ENCODE data around the gene ADAT2. TPM values are rescaled to one million over a fixed set of nuclear protein-coding genes. Genes with fewer than 3 reads are reported as not detected.

ADAT2 gene
- polyA plus RNA-seq, 1 of the 3 experiments (the other 2 are of a cell fraction), result 5.4 TPM

GRCh38 chr6:143432588-143432987 lies 17.9 kb downstream of the ADAT2 start:
- no peak overlapping the region for H2AFZ ChIP-seq (ENCODE audit: low read depth)
- H3K4me2 ChIP-seq, result no peak overlapping the region
- no peaks in the 10 kb centered on the region for H4K20me1 ChIP-seq (ENCODE audit: insufficient read depth)
- POLR2A ChIA-PET, result no interaction called here
- no peak overlapping the region for H3K9ac ChIP-seq
- no peaks in the 10 kb centered on the region for H3K79me2 ChIP-seq (ENCODE audit: insufficient read depth)
- no peaks in the 10 kb centered on the region for H3K4me1 ChIP-seq (ENCODE audit: control insufficient read depth in 1 of 2, insufficient read depth in 2 of 2, low read depth in 1 of 2, low read length in 1 of 2)
- DNase-seq, result no peak
- H3K9me3 ChIP-seq, result no peaks in the 10 kb centered on the region
- H3F3A ChIP-seq (replicated peaks; ENCODE audit: insufficient read depth), result no peaks in the 10 kb centered on the region
- CTCF ChIA-PET, result interaction anchor here (1.0 to 1.7 kb wide), 3 partner anchors 16 to 740 kb away, joined by 3 to 6 read pairs (median 4); no protein-coding TSS in a partner anchor
- no peak for TF ChIP-seq ZBTB33 (IDR thresholded peaks at IDR 0.05; ENCODE audit: borderline replicate concordance, low read depth)
- no peaks in the 10 kb centered on the region for H3K27me3 ChIP-seq (ENCODE audit: insufficient read depth)
- no peak overlapping the region for H3K27ac ChIP-seq (ENCODE audit: low read depth in 2 of 2, low read length in 1 of 2)
- no peaks in the 10 kb centered on the region for H3K9me2 ChIP-seq
- WGBS (ENCODE audit: low lambda C conversion rate), result 96% methylated on average over 4 of the region's 4 CpGs
- H3K4me3 ChIP-seq (ENCODE audit: low read depth in 2 of 2, low read length in 1 of 2), result no peak overlapping the region
- H3K36me3 ChIP-seq (replicated peaks in 1 of 2; ENCODE audit: control insufficient read depth in 1 of 2, insufficient read depth in 2 of 2, low read length in 1 of 2), result peaks cover 5 to 41% of the 10 kb centered on the region in 2 experiments

- DNase-seq, result no peak
- H3K4me1 ChIP-seq (ENCODE audit: control insufficient read depth in 1 of 2, insufficient read depth in 2 of 2, low read depth in 1 of 2, low read length in 1 of 2), result no peaks in the 10 kb centered on the region
Observed at GRCh38 chr6:143431226-143431625, 19.3 kb downstream of the ADAT2 start.

More at GRCh38 chr6:143431226-143431625, 19.3 kb downstream of the ADAT2 start:
- H3K36me3 ChIP-seq (replicated peaks in 1 of 2; ENCODE audit: control insufficient read depth in 1 of 2, insufficient read depth in 2 of 2, low read length in 1 of 2), result peaks cover 6 to 35% of the 10 kb centered on the region in 2 experiments
- H3K27ac ChIP-seq (ENCODE audit: low read depth in 2 of 2, low read length in 1 of 2), result no peak overlapping the region
- 89% methylated on average over 1 of the region's 1 CpG for WGBS (ENCODE audit: low lambda C conversion rate)
- no peaks in the 10 kb centered on the region for H3K9me3 ChIP-seq
- peaks cover 6% of the 10 kb centered on the region for H3F3A ChIP-seq (replicated peaks; ENCODE audit: insufficient read depth)
- CTCF ChIA-PET, result interaction anchor here (1.5 to 1.7 kb wide), 2 partner anchors 685 to 957 kb away, joined by 6 to 9 read pairs; no protein-coding TSS in a partner anchor
- H4K20me1 ChIP-seq (ENCODE audit: insufficient read depth), result no peaks in the 10 kb centered on the region
- H3K9ac ChIP-seq, result no peak overlapping the region
- H3K79me2 ChIP-seq (ENCODE audit: insufficient read depth), result no peaks in the 10 kb centered on the region
- TF ChIP-seq MAX (IDR thresholded peaks at IDR 0.05; ENCODE audit: low read depth) (no peak), FOXJ3 (CRISPR knock-in tag; IDR thresholded peaks at IDR 0.05) (no peak), SMC3 (IDR thresholded peaks at IDR 0.05; ENCODE audit: low read depth, low read length) (no peak), ELF1 (IDR thresholded peaks at IDR 0.05) (no peak), CHD2 (IDR thresholded peaks at IDR 0.05; ENCODE audit: low read length, partially characterized antibody) (no peak), EZH2phosphoT487 (IDR thresholded peaks at IDR 0.05; ENCODE audit: borderline replicate concordance, low read depth) (no peak), NFIC (IDR thresholded peaks at IDR 0.05; ENCODE audit: borderline replicate concordance) (no peak), PBX3 (IDR thresholded peaks at IDR 0.05) (no peak), POLR2AphosphoS5 (IDR thresholded peaks at IDR 0.05; ENCODE audit: low read depth, low read length) (no peak), FOXM1 (IDR thresholded peaks at IDR 0.05; ENCODE audit: low read depth) (no peak), TCF12 (IDR thresholded peaks at IDR 0.05) (no peak), JUND (IDR thresholded peaks at IDR 0.05) (no peak), RAD21 (IDR thresholded peaks at IDR 0.05; ENCODE audit: low read length) (no peak), RCOR1 (IDR thresholded peaks at IDR 0.05; ENCODE audit: low read length) (no peak), YY1 (IDR thresholded peaks at IDR 0.05; ENCODE audit: low read depth) (no peak), RFX5 (IDR thresholded peaks at IDR 0.05; ENCODE audit: low read length) (no peak), IRF3 (IDR thresholded peaks at IDR 0.05; ENCODE audit: low read depth, low read length) (no peak), SIN3A (IDR thresholded peaks at IDR 0.05; ENCODE audit: borderline replicate concordance, low read depth, low read length) (no peak), TEAD4 (IDR thresholded peaks at IDR 0.05; ENCODE audit: borderline replicate concordance, insufficient read depth) (no peak), CTCF (IDR thresholded peaks at IDR 0.05) (no peak)
- no peak overlapping the region for H3K4me3 ChIP-seq (ENCODE audit: low read depth in 2 of 2, low read length in 1 of 2)
- H3K9me2 ChIP-seq, result no peaks in the 10 kb centered on the region
- POLR2A ChIA-PET, result no interaction called here
- no peak overlapping the region for H2AFZ ChIP-seq (ENCODE audit: low read depth)
- H3K27me3 ChIP-seq (ENCODE audit: insufficient read depth), result no peaks in the 10 kb centered on the region
- H3K4me2 ChIP-seq, result no peak overlapping the region
